NK-92 (cell line): Measurements from ENCODE around the gene LIPH.
"Not testable (repeated sequence)": the region's sequence is repeated elsewhere in the genome, so short reads cannot be mapped to it uniquely, and the experiment has no call there.

Experiments
- DNase-seq: peaks from one replicate; lab custom pipeline; 2025; ENCODE audit not compliant: unreplicated experiment; lab: John Stamatoyannopoulos, UW

The LIPH gene

DNA sequence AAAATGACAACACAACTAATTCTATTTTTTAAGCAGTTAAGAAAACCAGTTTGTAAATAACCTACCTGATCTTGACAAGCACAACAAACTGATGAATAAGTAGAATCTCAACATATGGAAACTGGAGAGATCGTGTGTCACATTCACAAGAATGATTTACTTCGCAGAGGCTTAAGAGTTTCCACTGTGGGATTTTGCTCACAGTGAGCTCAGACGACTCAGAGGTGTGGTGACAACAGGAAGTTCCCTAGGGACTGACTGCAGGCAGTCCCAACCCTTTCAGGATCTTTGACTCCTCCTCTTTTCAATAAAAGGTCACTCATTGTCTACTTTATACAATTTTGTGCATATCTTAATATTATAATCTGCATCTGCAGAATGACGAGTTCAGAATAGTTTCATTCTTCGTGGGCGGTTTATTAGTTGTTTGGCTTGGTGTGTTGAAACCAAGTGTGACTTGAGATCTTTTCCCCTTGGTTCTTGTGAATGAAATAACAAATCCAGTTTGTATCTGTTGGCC lies at the start of gene LIPH:
LIPH (minus strand) TSS at position 231 of the 520 bp plus-strand sequence; CDS start at position 114, 117 bp downstream.
- DNase-seq = no peak

DNA sequence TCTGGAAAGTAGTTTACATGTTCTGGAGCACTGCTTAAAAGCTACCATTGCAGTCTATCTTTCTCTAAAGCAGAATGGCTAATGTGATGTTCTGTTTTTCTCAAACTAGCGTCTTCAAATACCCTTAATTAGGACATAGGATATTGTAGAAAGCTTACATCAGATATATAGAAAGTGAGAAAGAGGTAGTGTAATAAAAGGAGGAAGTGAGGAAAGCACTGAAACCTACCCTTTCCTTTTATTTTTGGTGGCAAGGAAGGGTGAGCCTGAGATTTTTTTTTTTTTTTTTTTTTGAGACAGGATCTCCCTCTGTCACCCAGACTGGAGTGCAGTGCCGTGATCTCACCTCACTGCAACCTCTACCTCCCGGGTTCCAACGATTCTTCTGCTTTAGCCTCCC lies 43.1 kb upstream of the LIPH start:
- DNase-seq = no peak

DNA sequence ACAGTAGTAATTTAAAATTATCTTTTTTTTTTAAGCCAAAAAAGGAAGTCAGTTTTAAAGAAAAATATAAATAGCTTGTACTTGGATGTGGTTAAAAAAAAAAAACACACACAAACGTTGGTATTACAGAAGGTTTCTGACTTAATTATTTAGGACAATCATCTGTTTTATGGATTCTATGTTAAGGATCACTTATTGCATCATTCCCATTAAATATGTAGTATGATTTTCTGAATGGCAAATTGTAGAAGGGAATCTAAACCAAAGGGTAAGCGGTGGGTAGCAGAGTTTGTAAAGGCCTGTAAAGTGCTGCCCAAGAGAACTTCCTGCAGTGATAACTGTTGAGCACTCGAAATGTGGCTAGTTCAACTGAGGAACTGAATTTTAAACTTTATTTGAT lies 41.7 kb upstream of the LIPH start:
- no peak for DNase-seq

DNA sequence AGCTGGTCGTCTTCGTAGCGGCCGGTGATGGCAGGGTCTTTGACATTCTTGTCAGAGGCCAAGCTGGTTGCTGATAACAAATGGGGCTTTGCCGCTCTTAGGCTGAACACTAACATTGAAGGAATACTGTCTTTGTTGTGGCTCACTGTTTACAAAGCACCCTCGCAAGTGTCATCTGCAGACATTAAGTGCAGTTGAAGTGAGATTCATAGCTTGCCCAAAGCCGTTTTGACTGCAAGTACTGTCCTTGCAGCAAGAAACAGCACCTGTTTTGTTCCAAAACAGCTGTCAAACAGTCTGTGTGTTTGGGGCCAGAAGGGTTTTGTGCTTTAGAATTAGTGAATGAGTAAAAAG lies 34.3 kb upstream of the LIPH start:
- DNase-seq = no peak

DNA sequence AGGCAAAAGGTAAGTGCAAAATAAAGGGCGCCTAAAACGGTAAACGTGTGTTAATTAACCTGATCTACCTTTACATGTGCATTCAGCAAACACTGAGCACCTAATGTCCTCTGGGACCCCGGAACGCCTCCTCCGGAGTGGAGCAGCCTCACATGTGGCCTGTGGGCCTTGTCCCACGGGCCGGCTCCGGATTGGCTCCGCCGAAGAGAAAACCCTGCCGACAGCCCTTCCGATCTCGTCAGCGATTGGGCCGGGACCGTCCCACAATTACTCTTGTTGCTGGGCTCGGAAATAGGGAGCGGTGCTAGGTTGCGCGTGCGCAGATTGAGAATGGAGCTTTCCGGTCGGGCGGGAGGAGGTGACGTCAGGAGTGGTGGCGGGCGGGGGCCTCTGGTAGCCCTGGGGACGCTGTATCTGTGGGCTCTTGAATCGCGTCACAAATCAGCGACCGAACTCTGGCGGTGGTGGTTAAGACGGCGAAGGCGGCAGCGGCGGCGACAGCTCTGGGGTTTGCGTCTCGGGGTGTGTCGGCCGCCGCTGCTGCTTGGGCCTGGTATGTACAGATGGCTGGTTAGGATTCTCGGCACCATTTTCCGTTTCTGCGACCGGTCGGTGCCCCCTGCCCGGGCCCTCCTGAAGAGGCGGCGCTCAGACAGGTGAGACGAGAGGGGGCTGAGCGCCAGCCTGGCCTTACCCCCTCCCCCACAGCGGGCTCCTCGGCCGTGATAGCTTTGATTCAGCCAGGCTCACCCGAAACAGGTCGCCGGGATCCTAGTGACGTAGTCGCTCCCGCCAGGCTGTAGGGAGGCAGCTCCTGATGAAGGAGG lies 33.7 kb upstream of the LIPH start, which contains the start of gene SENP2:
SENP2 (plus strand) TSS at position 437 of the 827 bp plus-strand sequence; CDS start at position 556, 119 bp downstream.
- peak; percentile 98 for DNase-seq

DNA sequence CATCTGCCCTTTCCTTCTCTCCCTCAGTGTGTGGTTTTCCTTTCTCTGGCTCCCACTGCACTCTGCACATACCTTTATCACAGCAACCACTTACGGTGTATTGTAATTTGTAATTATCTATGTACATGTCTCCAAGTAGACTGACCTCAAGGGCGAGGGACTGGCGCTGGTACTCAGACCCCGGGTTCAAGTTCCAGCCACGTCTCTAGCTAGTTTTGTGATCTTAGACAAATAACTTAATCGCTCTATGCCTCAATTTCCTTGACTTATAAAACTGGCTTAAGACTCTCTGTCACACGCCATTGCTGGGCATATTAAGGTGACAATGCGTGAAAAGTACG lies 33.1 kb upstream of the LIPH start:
- no peak for DNase-seq

DNA sequence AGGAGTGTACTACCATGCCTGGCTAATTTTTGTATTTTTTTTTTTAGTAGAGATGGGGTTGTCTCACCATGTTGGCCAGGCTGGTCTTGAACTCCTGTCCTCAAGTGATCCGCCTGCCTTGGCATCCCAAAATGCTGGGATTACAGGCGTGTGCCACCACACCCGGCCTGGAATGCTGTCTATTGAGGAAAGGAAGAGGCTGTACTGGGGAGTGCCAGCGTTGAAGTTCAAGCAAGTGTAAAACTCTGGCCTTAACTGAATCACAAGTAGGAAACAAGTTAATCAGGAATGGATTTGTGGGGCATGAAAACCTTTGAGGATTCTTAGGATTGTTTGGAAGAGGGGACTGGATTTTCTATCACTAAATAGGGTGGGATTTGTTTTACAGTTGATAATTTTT lies 32.3 kb upstream of the LIPH start:
- no peak for DNase-seq

DNA sequence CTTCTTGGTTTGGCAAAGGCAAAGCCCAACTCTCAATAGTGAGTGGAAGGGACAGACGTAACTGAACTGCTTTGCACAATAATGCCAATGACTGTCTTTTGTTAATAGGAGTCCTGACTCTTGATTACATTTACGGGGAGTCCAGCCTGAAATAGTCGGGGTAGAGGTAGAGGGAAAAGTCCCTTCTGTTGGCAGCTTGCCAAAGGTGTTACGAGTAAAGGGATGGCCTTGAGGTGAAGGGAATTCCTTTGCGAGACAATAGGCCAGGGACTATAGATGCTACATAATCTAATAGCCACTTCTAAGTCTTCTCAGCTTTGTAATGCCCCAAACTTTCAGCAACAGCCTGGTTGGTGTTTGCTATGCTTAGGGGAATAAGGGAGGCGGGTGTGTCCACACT lies 31.5 kb upstream of the LIPH start:
- no peak for DNase-seq

DNA sequence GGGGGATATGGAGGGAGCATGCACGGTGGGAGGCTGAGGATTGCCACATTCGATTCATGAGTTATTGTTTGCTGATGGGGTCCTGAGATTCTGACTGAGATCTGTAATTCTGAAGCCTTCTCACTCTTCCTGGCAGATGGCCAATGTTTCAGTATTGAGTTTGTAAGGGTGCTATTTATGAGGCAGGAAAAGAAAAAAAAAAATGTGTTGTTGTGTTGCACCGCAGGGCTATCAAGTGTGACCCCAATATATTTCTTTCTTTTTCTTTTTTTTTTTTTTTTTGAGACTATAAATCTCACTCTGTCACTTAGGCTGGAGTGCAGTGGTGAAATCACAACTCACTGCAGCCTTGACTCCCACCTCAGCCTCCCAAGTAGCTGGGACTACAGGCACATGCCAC lies 30.5 kb upstream of the LIPH start:
- DNase-seq = no peak

DNA sequence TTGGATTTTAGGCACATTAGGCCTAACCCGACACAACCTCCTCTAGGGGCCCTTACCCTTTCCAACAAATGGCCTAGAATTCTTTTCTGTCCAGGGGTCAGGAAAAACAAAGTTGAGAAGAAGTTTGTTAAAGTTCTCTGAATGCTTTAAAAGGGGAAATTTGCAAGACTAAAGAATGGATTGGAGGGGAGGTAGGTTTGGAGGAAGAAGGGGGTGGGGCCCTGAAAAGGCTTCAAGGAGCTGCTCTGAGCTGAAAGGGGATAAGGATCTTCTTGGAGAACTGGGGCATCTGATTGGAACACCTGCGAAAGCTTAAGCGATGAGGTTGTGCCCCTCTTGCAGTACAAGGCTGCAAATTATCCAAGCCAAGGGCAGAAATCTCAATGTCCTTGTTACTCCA lies 29.8 kb upstream of the LIPH start:
- DNase-seq = no peak

DNA sequence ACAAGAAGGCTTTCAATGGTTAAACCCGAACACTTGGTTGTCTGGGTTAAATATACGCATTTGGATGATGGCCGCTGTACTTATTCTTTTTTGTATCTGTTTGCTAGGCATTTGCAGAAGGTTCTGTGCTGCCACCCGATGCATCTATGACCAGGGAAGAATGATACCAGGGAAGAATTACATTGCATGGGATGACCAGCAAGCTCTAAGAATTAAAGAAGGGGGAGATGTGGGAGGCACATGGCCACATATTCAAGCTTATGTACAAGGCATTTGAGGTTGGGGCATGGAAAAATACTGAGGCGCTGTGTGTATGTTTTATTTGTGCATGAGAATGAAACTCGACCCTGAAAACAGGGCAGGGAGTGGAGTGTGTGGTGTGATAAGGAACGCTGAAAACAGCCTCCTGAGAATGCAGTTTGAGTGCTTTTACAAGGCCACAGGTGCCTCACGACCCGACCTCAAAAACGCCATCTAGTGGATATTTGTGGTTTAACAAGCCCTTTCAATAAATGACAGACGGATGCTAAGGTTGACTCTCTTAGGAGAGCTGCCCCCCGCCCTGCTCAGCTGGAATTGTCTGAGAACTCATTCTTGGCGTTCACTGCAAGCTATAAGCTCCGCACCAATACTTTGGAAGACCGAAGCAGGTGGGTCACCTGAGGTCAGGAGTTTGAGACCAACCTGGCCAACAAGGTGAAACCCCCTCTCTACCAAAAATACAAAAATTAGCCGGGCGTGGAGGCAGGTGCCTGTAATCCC lies 22.9 kb upstream of the LIPH start:
- DNase-seq = not testable (repeated sequence)

DNA sequence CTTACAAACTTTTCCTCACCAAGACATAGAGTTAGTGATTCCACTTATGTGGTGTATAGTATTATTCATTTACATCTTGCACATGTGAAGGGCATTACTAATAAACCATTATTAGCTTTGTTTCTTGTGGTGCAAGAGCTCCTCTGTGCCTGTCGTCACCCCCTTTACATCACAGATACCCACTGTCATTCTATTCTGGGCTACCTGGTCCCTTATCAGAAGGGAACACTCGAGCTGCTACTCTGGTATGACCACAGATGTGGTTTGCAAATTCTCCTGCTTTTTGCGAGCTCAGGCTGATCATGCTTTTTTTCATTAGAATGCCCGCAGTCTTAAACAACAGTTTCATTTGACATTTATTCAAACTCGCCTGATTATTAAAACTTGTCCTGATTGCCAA lies 19.8 kb upstream of the LIPH start:
- no peak for DNase-seq

DNA sequence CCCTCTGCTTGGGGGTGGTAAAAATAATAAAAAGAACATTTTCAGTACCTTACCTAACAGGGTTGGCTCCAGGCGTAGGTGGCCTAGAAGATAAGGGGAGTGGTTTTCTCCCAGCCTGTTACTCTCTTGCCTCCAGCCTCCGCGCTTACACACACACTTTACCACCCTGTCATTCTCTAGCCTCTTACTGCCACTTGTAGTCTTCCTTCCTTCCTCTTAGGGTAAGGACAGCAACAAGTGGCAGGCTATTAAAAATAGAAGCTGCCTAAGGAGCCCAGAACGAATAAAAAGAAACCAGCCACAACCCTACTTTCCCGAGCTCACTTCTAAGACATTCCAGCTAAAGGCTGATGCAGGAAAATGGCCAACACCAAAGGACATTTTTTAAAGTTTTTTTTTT lies 9.6 kb upstream of the LIPH start:
- DNase-seq = no peak

DNA sequence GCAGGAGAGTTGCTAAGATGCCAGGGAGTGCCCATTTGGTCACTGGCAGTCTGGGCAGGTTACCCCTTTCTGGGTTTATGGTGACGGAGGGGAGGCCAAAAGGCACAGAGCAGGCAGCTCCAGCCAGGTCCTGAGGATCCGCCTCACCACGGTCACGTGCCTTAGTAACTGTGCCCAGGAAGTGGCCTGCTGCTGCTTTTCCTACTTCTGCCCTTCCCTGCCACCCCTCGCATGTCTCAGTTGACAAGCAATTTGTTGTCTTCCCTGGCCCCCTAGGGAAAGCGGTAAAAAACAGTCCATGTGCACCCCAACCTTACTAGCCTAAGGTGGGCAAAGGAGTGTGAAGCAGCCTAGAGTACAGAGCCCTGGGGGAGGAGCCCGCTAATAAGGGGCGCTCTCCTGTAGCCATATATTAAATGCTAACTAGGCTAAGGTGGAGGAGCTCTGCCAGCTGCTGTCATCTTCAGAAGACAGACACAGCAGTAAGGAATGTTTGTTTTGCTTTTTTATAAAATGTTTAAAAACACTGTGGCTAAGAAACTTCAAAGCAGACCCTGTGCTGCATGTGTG lies 9.1 kb upstream of the LIPH start:
- DNase-seq = no peak

DNA sequence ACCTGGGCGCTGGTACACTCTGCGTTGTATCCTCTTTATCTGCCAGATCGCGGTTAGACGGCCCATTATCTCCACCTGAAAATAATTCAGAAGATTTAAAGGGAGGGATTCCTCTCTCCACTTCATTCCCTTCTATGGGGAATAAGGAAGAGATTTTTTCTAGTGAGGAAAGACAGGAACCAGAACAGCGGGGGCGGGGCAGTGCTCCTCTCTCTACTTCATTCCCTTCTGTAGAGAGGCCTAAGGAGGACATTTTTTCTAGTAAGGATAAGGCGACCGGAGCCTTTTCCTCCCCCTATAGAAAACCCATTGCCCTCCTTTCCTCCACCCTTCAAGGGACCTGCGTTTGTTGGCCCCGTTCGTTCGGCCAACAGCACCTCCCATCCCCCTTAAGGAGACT lies 8.3 kb upstream of the LIPH start:
- DNase-seq = no peak

DNA sequence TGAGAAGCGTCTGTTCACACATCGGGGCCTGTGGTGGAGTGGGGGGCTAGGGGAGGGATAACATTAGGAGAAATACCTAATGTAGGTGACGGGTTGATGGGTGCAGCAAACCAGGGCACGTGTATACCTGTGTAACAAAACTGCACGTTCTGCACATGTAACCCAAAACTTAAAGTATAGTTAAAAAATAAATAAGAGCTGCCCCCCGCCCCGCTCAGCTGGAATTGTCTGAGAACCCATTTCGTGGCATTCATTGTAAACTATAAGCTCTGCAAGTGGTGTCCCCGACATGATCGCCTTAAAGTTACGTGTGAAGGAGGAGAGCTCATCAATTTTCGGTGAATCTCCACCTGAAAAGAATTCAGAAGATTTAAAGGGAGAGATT lies 7.3 kb upstream of the LIPH start:
- no peak for DNase-seq

DNA sequence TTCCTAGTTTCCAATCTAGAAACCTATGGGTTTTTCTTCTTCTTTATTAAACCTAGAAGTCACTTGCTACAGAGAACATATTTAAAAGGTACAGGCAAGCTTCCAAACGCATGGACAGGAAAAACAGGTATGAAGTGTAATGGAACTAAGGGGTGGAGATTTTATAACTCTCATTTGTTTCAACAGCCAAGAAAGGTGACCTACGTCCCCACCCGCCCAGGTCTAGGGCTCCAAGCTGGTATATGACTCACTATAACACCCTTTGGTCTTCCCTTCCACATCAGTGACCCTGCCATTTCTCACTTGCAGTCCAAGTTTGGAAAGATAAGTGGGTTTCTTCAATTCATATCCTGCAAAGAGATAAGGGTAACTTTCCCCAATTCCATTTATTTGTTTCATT lies 6.0 kb upstream of the LIPH start:
- no peak for DNase-seq

DNA sequence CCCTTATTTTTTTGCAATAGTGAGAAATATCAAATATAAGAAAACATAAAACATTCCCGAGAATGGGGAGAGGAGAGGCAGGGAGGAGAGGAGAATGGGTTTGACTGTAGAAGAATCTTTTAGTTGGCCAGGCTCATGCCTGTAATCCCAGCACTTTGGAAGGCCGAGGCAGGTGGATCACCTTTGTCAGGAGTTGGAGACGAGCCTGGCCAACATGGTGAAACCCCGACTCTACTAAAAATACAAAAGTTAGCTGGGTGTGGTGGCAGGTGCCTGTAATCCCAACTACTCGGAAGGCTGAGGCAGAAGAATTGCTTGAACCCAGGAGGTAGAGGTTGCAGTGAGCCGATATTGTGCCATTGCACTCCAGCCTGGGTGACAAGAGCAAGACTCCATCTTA lies 4.3 kb upstream of the LIPH start:
- DNase-seq = not testable (repeated sequence)

DNA sequence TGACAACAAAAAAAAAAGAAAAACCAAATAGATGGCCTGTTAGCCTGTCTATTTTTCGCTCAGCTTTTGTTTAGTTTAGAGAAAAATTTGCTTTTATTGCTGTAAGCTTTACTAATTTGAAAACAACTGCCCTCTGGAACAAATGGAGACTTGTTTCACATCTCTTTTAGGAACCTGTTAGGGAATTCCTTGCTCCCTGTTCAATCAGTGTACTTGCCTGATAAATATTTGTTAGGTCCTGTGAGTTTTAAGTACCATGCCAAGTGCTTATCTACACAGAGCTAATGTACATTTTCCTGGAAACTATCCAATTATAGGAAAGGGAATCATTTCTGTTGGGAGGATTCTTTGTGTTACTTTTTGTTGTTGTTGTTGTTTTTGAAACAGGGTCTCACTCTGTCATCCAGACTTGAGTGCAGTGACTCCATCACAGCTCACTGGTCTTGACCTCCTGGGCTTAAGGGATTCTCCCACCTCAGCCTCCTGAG lies 3.5 kb upstream of the LIPH start:
- DNase-seq = no peak

DNA sequence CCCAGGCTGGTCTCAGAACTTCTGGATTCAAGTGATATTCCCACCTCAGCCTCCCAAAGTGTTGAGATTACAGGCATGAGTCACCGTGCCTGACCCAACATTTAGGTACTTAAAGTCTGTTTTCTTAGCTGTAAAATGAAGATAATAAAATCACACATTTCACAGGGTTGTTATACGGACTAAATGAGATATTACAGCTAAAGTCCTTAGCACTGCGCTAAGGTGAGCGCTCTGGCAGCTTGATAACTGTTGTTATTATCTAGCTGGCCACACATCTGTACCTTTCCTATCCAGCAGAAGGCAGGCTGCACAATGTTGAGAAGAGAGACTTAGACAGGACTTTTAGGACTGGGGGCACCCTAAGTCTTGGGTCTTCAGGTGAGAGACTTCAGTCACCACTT lies 2.7 kb upstream of the LIPH start:
- no peak for DNase-seq

DNA sequence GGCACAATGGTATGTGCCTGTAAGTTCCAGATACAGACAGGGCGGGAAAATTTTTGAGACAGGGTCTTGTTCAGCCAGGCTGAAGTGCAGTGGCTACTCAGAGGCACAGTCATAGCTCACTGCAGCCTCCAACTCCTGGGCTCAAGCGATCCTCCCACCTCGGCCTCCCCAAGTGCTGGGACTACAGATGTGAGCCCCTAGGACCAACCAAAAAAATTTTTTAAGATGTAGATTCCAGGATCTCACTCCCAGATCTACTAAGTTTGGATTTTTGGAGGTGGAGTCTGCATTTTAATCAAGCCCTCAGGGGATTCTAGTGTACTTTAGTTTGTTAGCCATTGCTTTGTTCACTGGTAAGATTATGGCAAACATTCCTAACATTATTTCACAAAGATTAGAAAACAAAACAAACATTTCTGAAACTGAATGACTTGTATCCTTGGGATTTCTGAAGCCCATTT lies 2.7 kb downstream of the LIPH start:
- no peak for DNase-seq

DNA sequence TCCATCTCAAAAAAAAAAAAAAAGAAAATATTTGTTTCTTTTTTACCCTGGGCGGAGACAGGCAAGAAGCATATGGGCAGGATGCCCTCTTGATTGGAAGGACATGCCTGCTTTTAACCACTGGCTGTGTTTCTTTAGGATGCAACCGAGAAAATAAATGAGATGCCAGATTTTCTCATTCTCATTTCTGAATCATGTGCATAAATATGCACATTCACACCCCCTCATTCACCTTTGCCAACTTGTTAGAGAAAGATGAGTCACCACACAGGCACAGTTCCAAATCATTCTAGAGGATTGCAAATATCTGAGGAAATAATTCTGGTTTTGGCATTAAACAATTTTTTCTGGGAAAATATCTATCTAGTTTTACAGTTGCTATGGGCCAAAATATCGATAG lies 3.3 kb downstream of the LIPH start:
- DNase-seq = no peak
